Spleen (tissue), 11 donors: ENCODE results near the gene ENOX1. TPM values are rescaled to one million over a fixed set of nuclear protein-coding genes. Genes with fewer than 3 reads are reported as not detected.

Experiments
- DNase-seq: peaks from one replicate; pipeline ENCODE4 v3.0.0-alpha.2; 2020
- H3K27ac ChIP-seq, 8 donors: fragments of 200-600 bp; sonication (generic) in 7 of 8; 1 replicate in 4 of 8; 2 replicates in 4 of 8; pipeline versions ENCODE4 v1.5.0 to v1.8.0; 2016 to 2021; ENCODE audit warnings: inconsistent platforms in 4 of 8, mild to moderate bottlenecking in 4 of 8, moderate library complexity in 1 of 8
- H3K27me3 ChIP-seq, 7 donors: fragments of 200-600 bp; sonication (generic) in 6 of 7; replicated peaks in 1 of 7; 1 replicate in 4 of 7; 2 replicates in 3 of 7; pipeline versions ENCODE4 v1.5.0 to v1.8.0; 2016 to 2021; ENCODE audit warnings: inconsistent platforms in 3 of 7, mild to moderate bottlenecking in 1 of 7
- H3K36me3 ChIP-seq, 6 donors: fragments of 200-600 bp; sonication (generic) in 5 of 6; 1 replicate in 4 of 6; 2 replicates in 2 of 6; pipeline versions ENCODE4 v1.5.0 to v1.8.0; 2016 to 2021; ENCODE audit warnings: inconsistent platforms in 2 of 6
- H3K4me1 ChIP-seq, 6 donors: fragments of 200-600 bp; sonication (generic) in 5 of 6; 1 replicate in 3 of 6; 2 replicates in 3 of 6; pipeline versions ENCODE4 v1.5.0 to v1.8.0; 2016 to 2021; ENCODE audit warnings: inconsistent platforms in 3 of 6
- H3K4me3 ChIP-seq, 8 donors: fragments of 200-600 bp; sonication (generic) in 7 of 8; 1 replicate in 4 of 8; 2 replicates in 4 of 8; pipeline versions ENCODE4 v1.5.0 to v1.8.0; 2016 to 2021; ENCODE audit warnings: inconsistent platforms in 4 of 8, mild to moderate bottlenecking in 4 of 8, moderate library complexity in 2 of 8
- H3K9me3 ChIP-seq, 8 donors: fragments of 200-600 bp; sonication (generic) in 7 of 8; 1 replicate in 4 of 8; 2 replicates in 4 of 8; pipeline versions ENCODE4 v1.5.0 to v1.8.0; 2016 to 2021; ENCODE audit warnings: inconsistent platforms in 4 of 8
- CTCF ChIP-seq, 11 experiments: fragments of 200-600 bp in 7 of 11; fragments of 450-650 bp in 4 of 11; sonication (generic) in 4 of 11; IDR thresholded peaks in 8 of 11; conservative IDR thresholded peaks in 3 of 11; 1 replicate in 7 of 11; 2 replicates in 4 of 11; pipeline versions ENCODE4 v1.4.0 to v1.8.0; 2016 to 2021; ENCODE audit warnings: antibody characterized with exemption in 11 of 11, inconsistent platforms in 4 of 11, mild to moderate bottlenecking in 1 of 11
- POLR2A ChIP-seq, 3 donors: fragments of 450-650 bp; IDR thresholded peaks; one replicate each; pipeline ENCODE4 v1.5.1; 2017; ENCODE audit warnings: antibody characterized with exemption in 3 of 3, mild to moderate bottlenecking in 1 of 3
- POLR2AphosphoS5 ChIP-seq, 3 donors: sonication (generic); formaldehyde crosslinking; IDR thresholded peaks; one replicate each; pipeline ENCODE4 v1.5.1; 2017; ENCODE audit warnings: antibody characterized with exemption in 3 of 3
- WGBS, 5 donors: extraction: QIAGEN DNeasy Blood & Tissue Kit in 3 of 5; methylation state at CpG; one replicate each; pipeline versions ENCODE4 v1.1.5 to v1.1.7; 2013 to 2018; 5-methylcytosine and 5-hydroxymethylcytosine counted together
- intact Hi-C: fragments of 100-400 bp; cut with DNase I; formaldehyde crosslinking; loops from one replicate; pipeline ENCODE4 v1.15.0; 2023; ENCODE audit warnings: low total_unique reads
- polyA plus RNA-seq, 3 donors: library from polyadenylated mRNA; stranded (reverse); fragments of 200-250 nt; gene quantifications; one replicate each; pipeline ENCODE4 v1.2.1, GENCODE V29; 2013
- total RNA-seq, 7 donors: library from RNA; depleted of rRNA in 3 of 7; stranded (reverse); fragments of >200 nt in 3 of 7; fragmentation: NEBNext Ultra II Directional in 4 of 7; extraction: Animal tissue kit (Norgen Biotek cat#: 25700) in 4 of 7; gene quantifications; one replicate each; pipeline versions ENCODE4 v1.1.0 to v1.2.1, GENCODE V29; 2016 to 2021
- donor health status: healthy with polysubstance abuse.
- donor health status: DM: no; HTN: no; CAD: no; lungs with moderate emphysema.
- donor health status: DM: no; HTN: no; CAD: no.
- donor health status: Bipolar disorder and iron deficiency.
- donor health status: healthy.
- donor health status: DM: no; HTN: no; CAD: no.
- donor health status: DM: yes; HTN: yes; CAD: no.

The ENOX1 gene
- total and polyA plus RNA-seq, 10 donors: 0.42 to 1.3 (median 0.54) TPM; not detected in 1

GRCh38 chr13:43258771-43259170 lies 528.0 kb downstream of the ENOX1 start:
- Histone ChIP-seq H3K36me3 (no peaks in the 10 kb centered on the region), H3K27me3 (no peaks in the 10 kb centered on the region), H3K27ac (no peak overlapping the region), H3K4me1 (no peaks in the 10 kb centered on the region), H3K9me3 (no peaks in the 10 kb centered on the region), H3K4me3 (no peak overlapping the region)
- TF ChIP-seq POLR2A (IDR thresholded peaks at IDR 0.05) (no peak), CTCF (IDR thresholded peaks at IDR 0.05 in 8 of 11, conservative IDR thresholded peaks at IDR 0.05 in 3 of 11) (no peak), POLR2AphosphoS5 (IDR thresholded peaks at IDR 0.05) (no peak)
- no peak for DNase-seq
- intact Hi-C loops: no loop called here
- 90 to 97% (median 93%) methylated on average over 1 of the region's 1 CpG for WGBS, 5 donors

- DNase-seq: no peak
- intact Hi-C loops: no loop called here
- no peak overlapping the region for H3K27ac ChIP-seq
- TF ChIP-seq POLR2A (IDR thresholded peaks at IDR 0.05) (no peak), POLR2AphosphoS5 (IDR thresholded peaks at IDR 0.05) (no peak), CTCF (IDR thresholded peaks at IDR 0.05 in 8 of 11, conservative IDR thresholded peaks at IDR 0.05 in 3 of 11) (no peak)
- H3K4me1 ChIP-seq: no peaks in the 10 kb centered on the region
- H3K36me3 ChIP-seq: no peaks in the 10 kb centered on the region
- H3K27me3 ChIP-seq: no peaks in the 10 kb centered on the region
- H3K4me3 ChIP-seq: no peak overlapping the region
- no peaks in the 10 kb centered on the region for H3K9me3 ChIP-seq
These were observed 529.0 kb downstream of the ENOX1 start for GRCh38 chr13:43257765-43258164.

- WGBS, 5 donors: 82 to 86% (median 82%) methylated on average over 5 of the region's 5 CpGs
These were observed 534.8 kb downstream of the ENOX1 start for GRCh38 chr13:43251961-43252360.

GRCh38 chr13:43246382-43246781 lies 540.4 kb downstream of the ENOX1 start:
- Histone ChIP-seq H3K36me3 (no peaks in the 10 kb centered on the region), H3K4me3 (no peak overlapping the region), H3K9me3 (no peaks in the 10 kb centered on the region), H3K27me3 (no peaks in the 10 kb centered on the region), H3K27ac (no peak overlapping the region), H3K4me1 (no peaks in the 10 kb centered on the region)
- intact Hi-C loops: no loop called here
- 59 to 62% (median 60%) methylated on average over 3 of the region's 3 CpGs for WGBS, 5 donors
- TF ChIP-seq POLR2AphosphoS5 (IDR thresholded peaks at IDR 0.05) (no peak), POLR2A (IDR thresholded peaks at IDR 0.05) (no peak), CTCF (IDR thresholded peaks at IDR 0.05 in 8 of 11, conservative IDR thresholded peaks at IDR 0.05 in 3 of 11) (no peak)
- DNase-seq: no peak

More at GRCh38 chr13:43251961-43252360, 534.8 kb downstream of the ENOX1 start:
- intact Hi-C loops: no loop called here
- no peak for TF ChIP-seq POLR2AphosphoS5 (IDR thresholded peaks at IDR 0.05)
- no peak for TF ChIP-seq POLR2A (IDR thresholded peaks at IDR 0.05)
- no peak for TF ChIP-seq CTCF (IDR thresholded peaks at IDR 0.05 in 8 of 11, conservative IDR thresholded peaks at IDR 0.05 in 3 of 11)
- DNase-seq: no peak
- H3K4me3 ChIP-seq: no peak overlapping the region
- no peak overlapping the region for H3K27ac ChIP-seq
- H3K4me1 ChIP-seq: no peaks in the 10 kb centered on the region
- no peaks in the 10 kb centered on the region for H3K27me3 ChIP-seq
- H3K9me3 ChIP-seq: no peaks in the 10 kb centered on the region
- no peaks in the 10 kb centered on the region for H3K36me3 ChIP-seq
